Activated naive CD4-positive, alpha-beta T cell treated with anti-CD3 and anti-CD28 coated beads, Interleukin-2, amount 50 U/mL, for 16 hours (primary cell): Measurements from ENCODE around the gene TBC1D16.

ENCODE experiments used
- DNase-seq: peaks from one replicate; pipeline ENCODE4 v3.0.0-alpha.2; 2020

The TBC1D16 gene

GRCh38 chr17:79948945-79949655 lies 86.6 kb downstream of the TBC1D16 start:
- DNase-seq, result no peak

GRCh38 chr17:79948406-79948944 lies 87.2 kb downstream of the TBC1D16 start:
- no peak for DNase-seq

- DNase-seq, result no peak
These were observed 88.2 kb downstream of the TBC1D16 start for GRCh38 chr17:79947351-79948031.

- DNase-seq, result no peak
These were observed 89.1 kb downstream of the TBC1D16 start for GRCh38 chr17:79946352-79947231.

GRCh38 chr17:79945591-79946255 lies 89.9 kb downstream of the TBC1D16 start:
- DNase-seq, result no peak

GRCh38 chr17:79944821-79945391 lies 90.8 kb downstream of the TBC1D16 start:
- no peak for DNase-seq

GRCh38 chr17:79944251-79944812 lies 91.3 kb downstream of the TBC1D16 start:
- DNase-seq, result no peak

- DNase-seq, result peak; percentile 2
These were observed 92.1 kb downstream of the TBC1D16 start for GRCh38 chr17:79943347-79944241.

- DNase-seq, result peak; percentile 14
These were observed 92.9 kb downstream of the TBC1D16 start for GRCh38 chr17:79942591-79943346.

GRCh38 chr17:79942011-79942405 lies 93.7 kb downstream of the TBC1D16 start:
- no peak for DNase-seq

GRCh38 chr17:79941088-79942010 lies 94.3 kb downstream of the TBC1D16 start:
- DNase-seq, result no peak

- no peak for DNase-seq
These were observed 95.1 kb downstream of the TBC1D16 start for GRCh38 chr17:79940459-79941087.

- DNase-seq, result no peak
These were observed 95.8 kb downstream of the TBC1D16 start for GRCh38 chr17:79939755-79940458.

- no peak for DNase-seq
These were observed 96.6 kb downstream of the TBC1D16 start for GRCh38 chr17:79939094-79939435.

- no peak for DNase-seq
These were observed 97.2 kb downstream of the TBC1D16 start for GRCh38 chr17:79938336-79939093.

- DNase-seq, result no peak
These were observed 98.0 kb downstream of the TBC1D16 start for GRCh38 chr17:79937391-79938335.
